MG63 (cell line): Measurements from ENCODE around the gene PRR14L. TPM values are rescaled to one million over a fixed set of nuclear protein-coding genes. Genes with fewer than 3 reads are reported as not detected.
"Not testable (repeated sequence)": the region's sequence is repeated elsewhere in the genome, so short reads cannot be mapped to it uniquely, and the experiment has no call there.

Source experiments
- DNase-seq: peaks from one replicate; pipeline ENCODE4 v3.0.0-alpha.2; 2020
- H3K27me3 ChIP-seq: fragments of 250-450 bp; sonication (Bioruptor Pico); 2 replicates; pipeline ENCODE4 v1.5.1; 2020; ENCODE audit warnings: mild to moderate bottlenecking, moderate library complexity
- H3K36me3 ChIP-seq: fragments of 250-450 bp; sonication (Bioruptor Pico); 2 replicates; pipeline ENCODE4 v1.5.1; 2020; ENCODE audit warnings: mild to moderate bottlenecking, moderate library complexity
- H3K4me3 ChIP-seq: fragments of 250-450 bp; sonication (Bioruptor Pico); 2 replicates; pipeline ENCODE4 v1.5.1; 2020; ENCODE audit warnings: mild to moderate bottlenecking, moderate library complexity
- H3K9me3 ChIP-seq: fragments of 250-450 bp; sonication (Bioruptor Pico); 2 replicates; pipeline ENCODE4 v1.5.1; 2020; ENCODE audit warnings: mild to moderate bottlenecking, moderate library complexity
- total RNA-seq: library from RNA; depleted of rRNA; stranded (reverse); fragments of >200 nt; shearing (Covaris generic); gene quantifications from 2 replicates; pipeline ENCODE4 v1.2.3, GENCODE V29; 2014; ENCODE audit warnings: low replicate concordance

Gene PRR14L
- total RNA-seq, 1 experiment from 2014 or later, result 3.5 TPM

DNA sequence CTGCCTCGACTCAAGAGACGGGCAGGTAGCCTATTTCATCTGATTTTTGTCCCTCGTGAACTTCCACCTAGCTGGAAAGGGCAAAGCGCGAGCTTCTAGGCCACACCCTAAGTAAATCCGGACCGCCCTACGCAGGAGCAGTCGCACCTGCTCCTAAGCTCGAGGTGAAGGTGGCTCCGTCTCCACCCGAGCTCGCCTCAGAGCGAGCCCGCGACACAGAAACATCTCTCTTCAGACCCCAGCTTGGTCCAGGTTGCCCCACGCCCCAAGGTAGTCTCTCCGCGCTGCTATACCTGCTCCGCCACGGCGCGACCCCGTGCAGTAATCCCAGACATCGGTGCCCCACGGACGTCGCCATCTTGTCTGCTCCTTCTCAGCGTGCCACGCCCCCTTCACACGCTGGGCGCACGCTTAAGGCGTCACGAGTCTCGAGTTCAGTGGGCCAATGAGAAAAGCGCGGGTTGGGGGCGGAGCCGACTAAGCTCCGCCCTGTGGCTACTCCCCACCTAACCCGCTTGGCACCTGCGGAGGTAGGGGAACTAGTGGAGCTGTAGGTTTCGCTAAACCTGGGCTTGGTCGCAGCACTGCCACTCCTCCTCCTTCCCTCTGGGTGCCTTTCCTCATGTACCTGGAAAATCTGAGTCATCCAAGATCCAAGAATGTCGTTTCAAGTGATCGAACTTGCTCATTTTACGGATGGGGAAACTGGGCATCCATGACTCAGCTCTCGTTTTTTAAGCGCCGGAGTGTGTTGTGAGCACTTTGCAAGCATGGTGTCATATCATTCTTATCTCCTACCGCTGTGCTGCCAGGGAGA is 87.9 kb downstream of the PRR14L start, which contains the start of gene PISD:
PISD (minus strand) TSS at position 365 of the 817 bp plus-strand sequence; CDS start at position 358, 7 bp downstream.
- peak; percentile 93 for DNase-seq
- no peaks in the 10 kb centered on the region for H3K9me3 ChIP-seq
- peak within 1 kb of the TSS; percentile 96 for H3K4me3 ChIP-seq
- H3K27me3 ChIP-seq, result no peaks in the 10 kb centered on the region
- peaks cover 9% of the 10 kb centered on the region; the same call in 1 of the 2 replicates for H3K36me3 ChIP-seq

GRCh38 chr22:31660860-31661341 is 89.0 kb downstream of the PRR14L start:
- H3K4me3 ChIP-seq, result peak overlapping the region; percentile 96
- H3K36me3 ChIP-seq, H3K9me3 ChIP-seq, H3K27me3 ChIP-seq: not testable (repeated sequence)
- peak; percentile 85 for DNase-seq

DNA sequence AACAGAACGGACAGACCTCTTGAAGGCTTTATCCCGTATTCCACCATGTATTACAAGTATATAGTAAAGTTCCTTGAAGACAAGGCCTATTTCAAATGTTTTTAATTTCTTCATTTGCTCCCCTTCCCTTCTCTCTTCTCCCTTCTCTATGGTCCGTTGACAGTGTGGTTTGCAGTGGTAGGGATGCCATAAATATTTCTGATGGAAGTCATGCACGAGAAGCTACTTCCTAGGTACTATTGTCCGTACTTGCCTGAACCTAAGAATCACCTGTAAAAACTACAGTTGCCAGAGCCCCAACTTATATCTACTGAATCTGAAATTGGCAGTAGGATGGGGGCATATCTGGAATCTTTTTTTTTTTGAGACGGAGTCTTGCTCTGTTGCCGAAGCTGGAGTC is 90.7 kb downstream of the PRR14L start:
- Histone ChIP-seq H3K4me3 (no peak overlapping the region), H3K9me3 (no peaks in the 10 kb centered on the region), H3K36me3 (peaks cover 9% of the 10 kb centered on the region; the same call in 1 of the 2 replicates), H3K27me3 (no peaks in the 10 kb centered on the region)
- DNase-seq, result no peak

- DNase-seq, result no peak
- peaks cover 14% of the 10 kb centered on the region for H3K36me3 ChIP-seq
- H3K27me3 ChIP-seq, result no peaks in the 10 kb centered on the region
- no peaks in the 10 kb centered on the region for H3K9me3 ChIP-seq
- no peak overlapping the region for H3K4me3 ChIP-seq
These were observed 95.5 kb downstream of the PRR14L start for GRCh38 chr22:31654408-31654807.

DNA sequence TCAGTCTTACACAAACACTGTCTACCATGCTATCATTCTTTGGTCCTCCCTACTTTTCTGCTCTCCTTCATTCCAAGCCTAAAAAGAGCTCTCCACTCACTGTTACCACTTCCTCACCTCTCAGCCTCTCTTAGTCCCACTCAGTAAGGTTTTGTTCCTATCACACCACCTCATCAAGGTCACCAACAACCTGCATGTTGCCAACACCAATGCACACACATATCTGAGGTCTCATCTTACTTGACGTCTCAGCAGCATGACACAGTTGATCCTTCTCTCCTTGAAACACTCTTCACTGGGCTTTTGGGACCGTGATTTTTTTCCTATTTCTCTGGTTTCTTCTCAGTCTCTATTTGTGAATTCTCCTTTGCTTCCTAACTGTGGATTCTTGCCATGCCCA is 96.0 kb downstream of the PRR14L start:
- Histone ChIP-seq H3K36me3 (peaks cover 18% of the 10 kb centered on the region), H3K4me3 (no peak overlapping the region), H3K27me3 (no peaks in the 10 kb centered on the region), H3K9me3 (no peaks in the 10 kb centered on the region)
- DNase-seq, result no peak

- H3K27me3 ChIP-seq, result no peaks in the 10 kb centered on the region
- H3K4me3 ChIP-seq, result no peak overlapping the region
- DNase-seq, result no peak
- peaks cover 23% of the 10 kb centered on the region for H3K36me3 ChIP-seq
- no peaks in the 10 kb centered on the region for H3K9me3 ChIP-seq
These were observed 96.8 kb downstream of the PRR14L start for GRCh38 chr22:31652911-31653684.

DNA sequence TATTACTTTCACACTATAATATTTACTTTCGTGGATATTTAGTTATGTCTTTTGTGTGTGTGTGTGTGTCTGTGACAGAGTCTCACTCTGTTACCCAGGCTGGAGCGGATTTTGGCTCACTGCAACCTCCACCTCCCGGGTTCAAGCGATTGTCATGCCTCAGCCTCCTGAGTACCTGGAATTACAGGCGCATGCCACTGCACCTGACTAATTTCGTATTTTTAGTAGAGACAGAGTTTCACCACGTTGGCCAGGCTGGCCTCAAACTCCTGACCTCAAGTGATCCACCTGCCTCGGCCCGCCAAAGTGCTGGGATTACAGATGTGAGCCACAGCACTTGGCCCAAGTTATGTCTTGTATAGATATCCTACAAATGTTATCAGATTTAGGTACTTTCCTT is 97.8 kb downstream of the PRR14L start:
- Histone ChIP-seq H3K9me3 (no peaks in the 10 kb centered on the region), H3K36me3 (peaks cover 31% of the 10 kb centered on the region), H3K4me3 (no peak overlapping the region), H3K27me3 (no peaks in the 10 kb centered on the region)
- no peak for DNase-seq

GRCh38 chr22:31651664-31652063 is 98.3 kb downstream of the PRR14L start:
- no peak for DNase-seq
- Histone ChIP-seq H3K4me3 (no peak overlapping the region), H3K36me3 (peaks cover 33% of the 10 kb centered on the region), H3K27me3 (no peaks in the 10 kb centered on the region), H3K9me3 (no peaks in the 10 kb centered on the region)

GRCh38 chr22:31650391-31650790 is 99.5 kb downstream of the PRR14L start:
- peak; percentile 49 for DNase-seq
- no peaks in the 10 kb centered on the region for H3K9me3 ChIP-seq
- no peak overlapping the region for H3K4me3 ChIP-seq
- no peaks in the 10 kb centered on the region for H3K27me3 ChIP-seq
- H3K36me3 ChIP-seq, result peaks cover 33% of the 10 kb centered on the region

- H3K9me3 ChIP-seq, result no peaks in the 10 kb centered on the region
- DNase-seq, result no peak
- no peak overlapping the region for H3K4me3 ChIP-seq
- peaks cover 43% of the 10 kb centered on the region for H3K36me3 ChIP-seq
- H3K27me3 ChIP-seq, result no peaks in the 10 kb centered on the region
These were observed 102.2 kb downstream of the PRR14L start for GRCh38 chr22:31647523-31648320.

- Histone ChIP-seq H3K36me3 (peaks cover 43% of the 10 kb centered on the region), H3K9me3 (no peaks in the 10 kb centered on the region), H3K4me3 (no peak overlapping the region), H3K27me3 (no peaks in the 10 kb centered on the region)
- no peak for DNase-seq
These were observed 102.9 kb downstream of the PRR14L start for GRCh38 chr22:31647066-31647465.

DNA sequence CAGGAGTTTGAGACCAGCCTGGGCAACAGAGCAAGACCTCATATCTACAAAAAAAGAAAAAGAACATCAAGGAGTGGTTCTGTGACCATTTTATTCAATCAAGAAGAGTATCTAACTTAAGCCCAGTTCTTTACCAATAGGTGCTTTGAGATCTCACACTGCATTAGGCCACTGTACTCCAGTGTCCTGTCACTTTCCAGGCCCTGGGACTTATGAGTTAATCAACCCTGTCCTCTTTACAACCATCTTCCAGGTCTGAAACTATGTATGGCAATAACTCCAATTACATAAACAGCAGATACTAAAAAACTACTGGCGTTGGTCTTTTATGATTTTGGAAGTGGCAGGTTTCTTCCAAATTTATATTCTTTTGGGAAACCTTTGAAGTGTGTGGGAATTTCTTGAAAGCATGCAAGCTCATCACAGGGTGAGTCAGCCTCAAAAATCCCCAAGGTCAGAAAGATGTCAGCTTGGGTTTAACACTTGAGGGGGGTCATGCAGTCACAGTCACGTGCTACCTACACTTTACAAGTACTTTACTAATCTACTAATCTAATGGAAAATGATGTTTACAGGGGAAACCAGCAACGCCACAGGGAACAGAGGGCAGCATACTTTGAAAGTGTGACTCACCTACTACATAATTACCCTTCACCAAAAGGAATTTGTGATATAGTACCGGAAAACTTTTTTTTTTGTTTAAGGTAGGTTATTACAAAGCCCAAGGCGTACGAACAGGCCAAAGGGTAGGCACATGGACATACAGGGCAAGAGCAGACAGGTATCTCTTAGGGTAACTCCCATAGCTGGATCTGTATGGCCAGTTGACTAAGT is 103.5 kb downstream of the PRR14L start:
- peaks cover 45% of the 10 kb centered on the region for H3K36me3 ChIP-seq
- DNase-seq, result peak; percentile 76
- H3K27me3 ChIP-seq, result no peaks in the 10 kb centered on the region
- no peaks in the 10 kb centered on the region for H3K9me3 ChIP-seq
- no peak overlapping the region for H3K4me3 ChIP-seq

- peaks cover 11% of the 10 kb centered on the region for H3K36me3 ChIP-seq
- H3K9me3 ChIP-seq, result no peaks in the 10 kb centered on the region
- no peak for DNase-seq
These were observed 110.4 kb downstream of the PRR14L start for GRCh38 chr22:31639436-31640039.

DNA sequence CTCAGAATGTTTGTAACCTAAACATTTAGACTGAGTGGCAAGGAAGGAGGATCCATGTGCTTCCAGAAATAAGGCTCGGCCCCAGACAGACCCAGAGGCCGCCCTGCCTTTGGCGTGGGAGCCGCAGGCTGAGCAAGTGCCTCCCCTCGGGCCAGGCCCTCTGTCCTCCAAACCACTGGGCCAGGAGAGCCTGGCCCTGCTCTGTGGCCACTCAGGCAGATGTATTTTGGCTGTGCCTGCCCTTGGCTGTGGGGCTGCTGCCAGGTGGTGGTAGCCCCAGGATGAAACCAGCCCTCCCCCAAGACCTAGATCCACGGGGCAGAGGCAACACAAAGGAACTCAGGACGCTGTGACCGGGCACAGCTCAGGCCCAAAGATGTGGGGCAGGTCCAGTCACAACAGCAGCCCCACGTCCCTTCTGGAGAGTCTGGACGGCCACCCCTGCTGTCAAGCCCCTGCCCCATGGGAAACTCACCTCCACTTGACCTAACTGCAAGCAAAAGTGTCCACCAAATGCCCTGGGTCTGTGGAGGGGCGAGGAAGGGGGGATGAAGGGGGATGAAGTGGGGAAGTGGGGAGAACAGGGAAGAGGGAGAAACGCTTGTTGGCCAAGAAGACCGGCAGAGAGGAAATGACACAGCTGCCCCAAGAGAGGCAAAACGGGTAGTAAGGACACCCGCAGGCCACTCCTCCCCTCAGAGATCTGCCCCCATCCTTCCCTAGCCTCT is 111.9 kb downstream of the PRR14L start:
- no peaks in the 10 kb centered on the region for H3K27me3 ChIP-seq
- H3K4me3 ChIP-seq, result no peak overlapping the region
- H3K36me3 ChIP-seq, result peaks cover 5% of the 10 kb centered on the region
- DNase-seq, result no peak
- H3K9me3 ChIP-seq, result no peaks in the 10 kb centered on the region

More at GRCh38 chr22:31639436-31640039, 110.4 kb downstream of the PRR14L start:
- Histone ChIP-seq H3K27me3 (no peaks in the 10 kb centered on the region), H3K4me3 (no peak overlapping the region)

DNA sequence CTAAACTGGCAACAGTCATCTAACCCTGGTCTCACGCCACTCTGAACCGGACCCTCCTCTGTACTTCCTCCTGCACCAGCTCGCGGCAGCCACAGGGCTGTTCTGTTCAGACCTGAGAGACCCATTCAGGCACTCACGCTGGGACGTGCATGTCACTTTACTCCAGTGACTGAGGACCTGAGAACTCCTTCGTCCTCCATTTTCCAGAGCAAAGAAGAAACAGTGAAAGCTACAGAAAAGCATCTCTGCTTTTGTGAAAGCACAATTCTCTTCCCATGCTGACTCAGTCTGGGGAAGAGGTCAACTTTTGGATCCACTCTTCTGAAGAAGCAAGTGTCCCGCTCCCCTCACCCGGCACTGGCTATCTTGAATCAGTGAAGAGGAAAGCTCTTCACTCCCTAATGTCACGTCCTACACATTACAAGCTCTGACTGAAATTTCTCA is 112.5 kb downstream of the PRR14L start:
- Histone ChIP-seq H3K27me3 (no peaks in the 10 kb centered on the region), H3K9me3 (no peaks in the 10 kb centered on the region), H3K36me3 (peaks cover 5% of the 10 kb centered on the region; the same call in 1 of the 2 replicates), H3K4me3 (no peak overlapping the region)
- no peak for DNase-seq
